IMR-90 (cell line): ENCODE data around the gene NCKAP5. TPM values are rescaled to one million over a fixed set of nuclear protein-coding genes. Genes with fewer than 3 reads are reported as not detected.

Experiments
- ATAC-seq: fragments of 200-7000 bp; cut with Tn5 transposase; 2 replicates; pipeline ENCODE4 v1.9.1; 2020; ENCODE audit warnings: low read depth, mild to moderate bottlenecking, moderate library complexity
- BruUV-seq: library from RNA; stranded (reverse); fragments of 400-500 nt; replicated peaks from 2 replicates; lab custom pipeline; 2021; lab: Mats Ljungman, UMichigan
- CTCF ChIA-PET: fragments of 300-600 bp; formaldehyde crosslinking; extraction: SDS; loops from one replicate; lab custom pipeline; 2021; ENCODE audit warnings: antibody characterized with exemption; lab: Yijun Ruan, JAX
- POLR2A ChIA-PET: fragments of 300-600 bp; sonication (Branson Sonifier 250); formaldehyde crosslinking; loops from one replicate; lab custom pipeline; 2022; ENCODE audit warnings: antibody characterized with exemption; ENCODE audit not compliant: unreplicated experiment; lab: Charles Lee
- DNase-seq: peaks from one replicate; pipeline ENCODE4 v3.0.0; 2013
- H2AFZ ChIP-seq: replicated peaks from 2 replicates; pipeline ENCODE3; 2013; ENCODE audit warnings: low read length, mild to moderate bottlenecking; ENCODE audit not compliant: poor library complexity
- H2AK5ac ChIP-seq: 2 replicates; pipeline ENCODE4 v1.6.1; 2013; ENCODE audit warnings: low read depth, low read length, inconsistent platforms
- H2AK9ac ChIP-seq: replicated peaks from 2 replicates; pipeline ENCODE3; 2013; ENCODE audit warnings: mild to moderate bottlenecking, low read depth, low read length, moderate library complexity; ENCODE audit not compliant: poor library complexity
- H2BK120ac ChIP-seq: 2 replicates; pipeline ENCODE4 v1.6.1; 2013; ENCODE audit warnings: low read depth, low read length, inconsistent platforms
- H2BK15ac ChIP-seq: 3 replicates; pipeline ENCODE4 v1.6.1; 2013; ENCODE audit warnings: low read depth, low read length, inconsistent platforms
- H2BK20ac ChIP-seq: 2 replicates; pipeline ENCODE4 v1.6.1; 2013; ENCODE audit warnings: low read depth, mild to moderate bottlenecking, inconsistent platforms, low read length, moderate library complexity
- H2BK5ac ChIP-seq: 2 replicates; pipeline ENCODE4 v1.6.1; 2013; ENCODE audit warnings: mild to moderate bottlenecking, low read depth, low read length, inconsistent platforms; ENCODE audit not compliant: poor library complexity, severe bottlenecking
- H3K14ac ChIP-seq: replicated peaks from 2 replicates; pipeline ENCODE4 v1.6.1; 2013; ENCODE audit warnings: low read depth, low read length, inconsistent platforms
- H3K18ac ChIP-seq: 2 replicates; pipeline ENCODE4 v1.6.1; 2013; ENCODE audit warnings: low read depth, low read length, control low read depth
- H3K23ac ChIP-seq: 2 replicates; pipeline ENCODE4 v1.6.1; 2013; ENCODE audit warnings: low read depth, low read length, inconsistent platforms
- H3K27ac ChIP-seq: 2 replicates; pipeline ENCODE4 v1.5.1; 2013; ENCODE audit warnings: mild to moderate bottlenecking, control low read depth, low read length; ENCODE audit not compliant: insufficient read depth
- H3K27me3 ChIP-seq: 2 replicates; pipeline ENCODE4 v1.6.1; 2013; ENCODE audit warnings: low read length; ENCODE audit not compliant: control insufficient read depth, insufficient read depth
- H3K36me3 ChIP-seq: 2 replicates; pipeline ENCODE4 v1.6.1; 2013; ENCODE audit warnings: low read length, mixed read lengths; ENCODE audit not compliant: control insufficient read depth, insufficient read depth
- H3K4ac ChIP-seq: 2 replicates; pipeline ENCODE4 v1.6.1; 2013; ENCODE audit warnings: low read depth, low read length, inconsistent platforms
- H3K4me1 ChIP-seq: 2 replicates; pipeline ENCODE4 v1.6.1; 2013; ENCODE audit warnings: low read length, mixed read lengths; ENCODE audit not compliant: control insufficient read depth, insufficient read depth
- H3K4me2 ChIP-seq: 2 replicates; pipeline ENCODE4 v1.6.1; 2013; ENCODE audit warnings: low read depth, mild to moderate bottlenecking, control low read depth, low read length, moderate library complexity
- H3K4me3 ChIP-seq: 2 replicates; pipeline ENCODE4 v1.5.1; 2013; ENCODE audit warnings: low read depth, mild to moderate bottlenecking, control low read depth, low read length, moderate library complexity; ENCODE audit not compliant: insufficient read depth
- H3K56ac ChIP-seq: 2 replicates; pipeline ENCODE4 v1.6.1; 2013; ENCODE audit warnings: low read length, inconsistent platforms; ENCODE audit not compliant: insufficient read depth; ENCODE audit errors: extremely low read depth
- H3K79me1 ChIP-seq, 2 experiments: 2 replicates each; pipeline ENCODE4 v1.6.1; 2013; ENCODE audit warnings: low read length in 2 of 2, inconsistent platforms in 1 of 2, low read depth in 1 of 2
- H3K9ac ChIP-seq: 2 replicates; pipeline ENCODE4 v1.6.1; 2013; ENCODE audit warnings: low read depth, low read length, control low read depth
- H3K9me1 ChIP-seq: 2 replicates; pipeline ENCODE4 v1.6.1; 2013; ENCODE audit warnings: low read length, inconsistent platforms; ENCODE audit not compliant: insufficient read depth
- H3K9me3 ChIP-seq: 2 replicates; pipeline ENCODE4 v1.6.1; 2013; ENCODE audit warnings: low read length; ENCODE audit not compliant: control insufficient read depth, insufficient read depth
- H4K20me1 ChIP-seq: 2 replicates; pipeline ENCODE4 v1.6.1; 2013; ENCODE audit warnings: low read length, inconsistent platforms; ENCODE audit not compliant: insufficient read depth
- H4K5ac ChIP-seq: 2 replicates; pipeline ENCODE4 v1.6.1; 2013; ENCODE audit warnings: mild to moderate bottlenecking, low read depth, low read length, control low read depth
- H4K8ac ChIP-seq, 2 experiments: 2 replicates each; pipeline ENCODE4 v1.6.1; 2013; ENCODE audit warnings: low read depth in 2 of 2, low read length in 2 of 2, control low read depth in 1 of 2, inconsistent platforms in 1 of 2
- H4K91ac ChIP-seq: 2 replicates; pipeline ENCODE4 v1.6.1; 2013; ENCODE audit warnings: low read depth, low read length, inconsistent platforms; ENCODE audit not compliant: insufficient read depth
- BHLHE40 ChIP-seq: fragments of 150-350 bp; IDR thresholded peaks from 2 replicates; pipeline ENCODE4 v1.6.1; 2016; ENCODE audit warnings: mild to moderate bottlenecking, low read depth, low read length
- CTCF ChIP-seq: conservative IDR thresholded peaks from 2 replicates; pipeline ENCODE4 v1.5.1; 2012; ENCODE audit warnings: mild to moderate bottlenecking, low read depth, low read length, improper control_type of control experiment
- FOS ChIP-seq: fragments of 150-350 bp; IDR thresholded peaks from 2 replicates; pipeline ENCODE4 v1.6.1; 2016; ENCODE audit warnings: low read depth, low read length
- MAZ ChIP-seq: IDR thresholded peaks from 2 replicates; pipeline ENCODE4 v1.6.1; 2012; ENCODE audit warnings: low read depth, mild to moderate bottlenecking, low read length, improper control_type of control experiment, moderate library complexity, borderline replicate concordance
- MXI1 ChIP-seq: IDR thresholded peaks from 2 replicates; pipeline ENCODE4 v1.6.1; 2012; ENCODE audit warnings: low read depth, mild to moderate bottlenecking, low read length, moderate library complexity, borderline replicate concordance
- NFE2L2 ChIP-seq: fragments of 150-350 bp; IDR thresholded peaks from 2 replicates; pipeline ENCODE4 v1.6.1; 2016; ENCODE audit warnings: low read depth, mild to moderate bottlenecking, low read length
- POLR2A ChIP-seq: IDR thresholded peaks from 2 replicates; pipeline ENCODE4 v1.6.1; 2012; ENCODE audit warnings: mild to moderate bottlenecking, low read depth, low read length
- RFX5 ChIP-seq: IDR thresholded peaks from 2 replicates; pipeline ENCODE4 v1.8.0; 2012; ENCODE audit warnings: low read depth, mild to moderate bottlenecking, low read length, moderate library complexity
- SMC3 ChIP-seq: fragments of 150-350 bp; IDR thresholded peaks from 2 replicates; pipeline ENCODE4 v1.6.1; 2016; ENCODE audit warnings: low read depth, mild to moderate bottlenecking, antibody characterized with exemption, low read length, moderate library complexity
- WGBS, 2 experiments: methylation state at CpG; one replicate each; pipeline versions ENCODE4 v1.1.5 to v1.1.7; 2013; ENCODE audit warnings: missing lambda C conversion rate in 2 of 2; ENCODE audit not compliant: insufficient read length in 1 of 2; ENCODE audit errors: extremely low coverage in 2 of 2; 5-methylcytosine and 5-hydroxymethylcytosine counted together
- dilution Hi-C: fragments of 300-500 bp; cut with HindIII; formaldehyde crosslinking; loops from one replicate; pipeline ENCODE4 v1.14.3; 2018; ENCODE audit warnings: low sequenced_read_pairs; ENCODE audit not compliant: unreplicated experiment
- in situ Hi-C: fragments of 300-500 bp; cut with MboI; formaldehyde crosslinking; loops from 3 replicates; pipeline ENCODE4 v1.14.3; 2019; ENCODE audit warnings: low sequenced_read_pairs, inconsistent platforms, mixed read lengths
- intact Hi-C: fragments of 100-400 bp; cut with micrococcal nuclease; formaldehyde crosslinking; loops from 2 replicates; pipeline ENCODE4 v1.10.0; 2022
- polyA plus RNA-seq, 3 experiments: library from polyadenylated mRNA; depleted of rRNA; stranded (reverse); fragments of >200 nt; gene quantifications; 2 replicates each; pipeline ENCODE4 v1.2.3, GENCODE V29; 2012; ENCODE audit warnings: low replicate concordance in 1 of 3
- total RNA-seq: library from RNA; depleted of rRNA; stranded (reverse); fragments of >200 nt; gene quantifications from 2 replicates; pipeline ENCODE4 v1.2.3, GENCODE V29; 2012
- TF ChIP-seq, protein P1 (sequence below): fragments of 150-350 bp; IDR thresholded peaks from 2 replicates; pipeline ENCODE4 v1.6.1; 2017; ENCODE audit warnings: mild to moderate bottlenecking, antibody characterized with exemption, low read length, low read depth
- TF ChIP-seq, protein P2 (sequence below): fragments of 150-350 bp; IDR thresholded peaks from 2 replicates; pipeline ENCODE4 v1.6.1; 2016; ENCODE audit warnings: low read depth, mild to moderate bottlenecking, low read length, moderate library complexity, borderline replicate concordance

The NCKAP5 gene
- total and polyA plus RNA-seq, 2 of the 4 experiments (the other 2 are of a cell fraction) = 2.7 to 3.9 TPM

GRCh38 chr2:132891498-132891897 lies 676.8 kb downstream of the NCKAP5 start:
- Histone ChIP-seq H3K9me1 (peaks cover 6% of the 10 kb centered on the region), H2BK15ac (no peak overlapping the region), H3K27ac (no peak overlapping the region), H3K9me3 (peaks cover 2% of the 10 kb centered on the region), H3K4ac (no peak overlapping the region), H4K8ac (no peak overlapping the region), H2AK5ac (no peak overlapping the region), H3K27me3 (no peaks in the 10 kb centered on the region), H3K23ac (no peak overlapping the region), H2AK9ac (no peak overlapping the region), H4K5ac (no peak overlapping the region), H4K91ac (no peak overlapping the region), H2AFZ (no peak overlapping the region), H2BK5ac (no peak overlapping the region), H3K36me3 (peaks cover 3% of the 10 kb centered on the region; the same call in 1 of the 2 replicates), H3K9ac (no peak overlapping the region), H3K56ac (no peak overlapping the region), H2BK20ac (no peak overlapping the region), H3K79me1 (peaks cover 0 to 21% of the 10 kb centered on the region in 2 experiments; a peak in 1 of 4 replicates), H3K4me1 (no peaks in the 10 kb centered on the region), H3K4me2 (no peak overlapping the region), H3K18ac (no peak overlapping the region), H3K4me3 (no peak overlapping the region), H4K20me1 (peaks cover 6% of the 10 kb centered on the region; the same call in 1 of the 2 replicates), H2BK120ac (no peak overlapping the region), H3K14ac (no peak overlapping the region)
- ChIA-PET CTCF (no interaction called here), POLR2A (no interaction called here)
- DNase-seq (no peak), ATAC-seq (no peak)
- TF ChIP-seq CTCF = no peak
- no peak for TF ChIP-seq MAZ
- TF ChIP-seq, protein P1, sequence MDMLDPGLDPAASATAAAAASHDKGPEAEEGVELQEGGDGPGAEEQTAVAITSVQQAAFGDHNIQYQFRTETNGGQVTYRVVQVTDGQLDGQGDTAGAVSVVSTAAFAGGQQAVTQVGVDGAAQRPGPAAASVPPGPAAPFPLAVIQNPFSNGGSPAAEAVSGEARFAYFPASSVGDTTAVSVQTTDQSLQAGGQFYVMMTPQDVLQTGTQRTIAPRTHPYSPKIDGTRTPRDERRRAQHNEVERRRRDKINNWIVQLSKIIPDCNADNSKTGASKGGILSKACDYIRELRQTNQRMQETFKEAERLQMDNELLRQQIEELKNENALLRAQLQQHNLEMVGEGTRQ = no peak
- TF ChIP-seq FOS = no peak
- TF ChIP-seq NFE2L2 = no peak
- TF ChIP-seq, protein P2, sequence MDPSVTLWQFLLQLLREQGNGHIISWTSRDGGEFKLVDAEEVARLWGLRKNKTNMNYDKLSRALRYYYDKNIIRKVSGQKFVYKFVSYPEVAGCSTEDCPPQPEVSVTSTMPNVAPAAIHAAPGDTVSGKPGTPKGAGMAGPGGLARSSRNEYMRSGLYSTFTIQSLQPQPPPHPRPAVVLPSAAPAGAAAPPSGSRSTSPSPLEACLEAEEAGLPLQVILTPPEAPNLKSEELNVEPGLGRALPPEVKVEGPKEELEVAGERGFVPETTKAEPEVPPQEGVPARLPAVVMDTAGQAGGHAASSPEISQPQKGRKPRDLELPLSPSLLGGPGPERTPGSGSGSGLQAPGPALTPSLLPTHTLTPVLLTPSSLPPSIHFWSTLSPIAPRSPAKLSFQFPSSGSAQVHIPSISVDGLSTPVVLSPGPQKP = no peak
- TF ChIP-seq POLR2A = no peak
- no peak for TF ChIP-seq MXI1
- TF ChIP-seq BHLHE40 = no peak
- TF ChIP-seq SMC3 = no peak
- TF ChIP-seq RFX5 = no peak
- dilution Hi-C loops (no loop called here), intact Hi-C loops (no loop called here), in situ Hi-C loops (no loop called here)
- WGBS, 2 experiments = 100% methylated on average over 2 of the region's 5 CpGs; no CpG with 5 or more reads in 1 of the 2 experiments
- no TSS peak for BruUV-seq
